ENCODE data around the gene AGPS.

DNA sequence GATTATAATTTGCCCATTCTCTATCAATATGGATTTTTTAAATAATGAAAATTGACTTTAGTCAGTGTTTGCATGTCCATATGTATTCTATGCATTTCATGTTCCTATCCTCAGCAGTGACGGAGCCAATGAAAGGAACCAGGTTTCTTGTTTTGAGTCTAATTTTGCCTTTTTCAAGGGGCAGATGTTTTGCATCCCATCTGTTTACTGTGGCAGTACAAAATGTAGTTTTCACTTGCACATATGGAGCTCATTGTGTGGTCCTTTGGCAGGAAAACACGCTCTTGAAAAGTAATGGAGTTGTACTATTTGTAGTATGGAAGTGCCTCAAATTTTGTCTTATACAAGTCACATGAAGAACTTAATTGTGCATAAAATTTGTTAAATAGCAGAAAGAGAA is 127.8 kb downstream of the AGPS start:
- TF ChIP-seq, protein P1, sequence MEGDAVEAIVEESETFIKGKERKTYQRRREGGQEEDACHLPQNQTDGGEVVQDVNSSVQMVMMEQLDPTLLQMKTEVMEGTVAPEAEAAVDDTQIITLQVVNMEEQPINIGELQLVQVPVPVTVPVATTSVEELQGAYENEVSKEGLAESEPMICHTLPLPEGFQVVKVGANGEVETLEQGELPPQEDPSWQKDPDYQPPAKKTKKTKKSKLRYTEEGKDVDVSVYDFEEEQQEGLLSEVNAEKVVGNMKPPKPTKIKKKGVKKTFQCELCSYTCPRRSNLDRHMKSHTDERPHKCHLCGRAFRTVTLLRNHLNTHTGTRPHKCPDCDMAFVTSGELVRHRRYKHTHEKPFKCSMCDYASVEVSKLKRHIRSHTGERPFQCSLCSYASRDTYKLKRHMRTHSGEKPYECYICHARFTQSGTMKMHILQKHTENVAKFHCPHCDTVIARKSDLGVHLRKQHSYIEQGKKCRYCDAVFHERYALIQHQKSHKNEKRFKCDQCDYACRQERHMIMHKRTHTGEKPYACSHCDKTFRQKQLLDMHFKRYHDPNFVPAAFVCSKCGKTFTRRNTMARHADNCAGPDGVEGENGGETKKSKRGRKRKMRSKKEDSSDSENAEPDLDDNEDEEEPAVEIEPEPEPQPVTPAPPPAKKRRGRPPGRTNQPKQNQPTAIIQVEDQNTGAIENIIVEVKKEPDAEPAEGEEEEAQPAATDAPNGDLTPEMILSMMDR (IDR thresholded peaks at IDR 0.05) = no peak
- TF ChIP-seq POLR2A (IDR thresholded peaks at IDR 0.05) (no peak), EP300 (IDR thresholded peaks at IDR 0.05) (no peak)
